Breast epithelium (tissue), 4 donors: ENCODE results near the gene RNF149. TPM values are rescaled to one million over a fixed set of nuclear protein-coding genes. Genes with fewer than 3 reads are reported as not detected.

ENCODE experiments used
- DNase-seq, 2 donors: peaks; one replicate each; pipeline ENCODE4 v3.0.0-alpha.2; 2019; ENCODE audit warnings: low spot score in 2 of 2
- H3K27ac ChIP-seq, 2 donors: fragments of 200-600 bp; sonication (generic) in 1 of 2; one replicate each; pipeline ENCODE4 v1.5.1; 2016 to 2019; ENCODE audit warnings: mild to moderate bottlenecking in 1 of 2
- H3K27me3 ChIP-seq, 2 donors: fragments of 200-600 bp; sonication (generic) in 1 of 2; one replicate each; pipeline versions ENCODE4 v1.5.1 to v1.6.0; 2017 to 2019; ENCODE audit warnings: control low read depth in 1 of 2, mild to moderate bottlenecking in 1 of 2
- H3K36me3 ChIP-seq: fragments of 200-600 bp; one replicate; pipeline ENCODE4 v1.5.1; 2019
- H3K4me1 ChIP-seq, 2 donors: fragments of 200-600 bp; sonication (generic); one replicate each; pipeline ENCODE4 v1.5.1; 2016 to 2019; ENCODE audit warnings: control low read depth in 1 of 2
- H3K4me3 ChIP-seq, 3 donors: fragments of 200-600 bp; sonication (generic); 1 replicate in 2 of 3; 2 replicates in 1 of 3; pipeline ENCODE4 v1.5.1; 2016 to 2019; ENCODE audit warnings: mild to moderate bottlenecking in 3 of 3, moderate library complexity in 2 of 3
- H3K9me3 ChIP-seq, 2 donors: fragments of 200-600 bp; sonication (generic) in 1 of 2; one replicate each; pipeline ENCODE4 v1.5.1; 2016 to 2019; ENCODE audit warnings: control low read depth in 1 of 2
- POLR2A ChIP-seq: fragments of 450-650 bp; IDR thresholded peaks from one replicate; pipeline ENCODE4 v1.6.1; 2016; ENCODE audit warnings: antibody characterized with exemption, mild to moderate bottlenecking, moderate library complexity
- POLR2AphosphoS5 ChIP-seq, 3 donors: sonication (generic); formaldehyde crosslinking; IDR thresholded peaks; one replicate each; pipeline ENCODE4 v1.6.1; 2017; ENCODE audit warnings: antibody characterized with exemption in 3 of 3
- intact Hi-C: fragments of 100-400 bp; cut with DNase I; formaldehyde crosslinking; loops from one replicate; pipeline ENCODE4 v1.15.1; 2023; ENCODE audit warnings: low total_unique reads
- total RNA-seq, 3 donors: library from RNA; depleted of rRNA; stranded (reverse); fragments of >200 nt; gene quantifications; one replicate each; pipeline ENCODE4 v1.1.0, GENCODE V29; 2016
- TF ChIP-seq, protein P1 (sequence below), 3 donors: fragments of 450-650 bp; IDR thresholded peaks; one replicate each; pipeline ENCODE4 v1.5.1; 2016 to 2017; ENCODE audit warnings: antibody characterized with exemption in 3 of 3, mild to moderate bottlenecking in 3 of 3, moderate library complexity in 3 of 3

The RNF149 gene, protein sequence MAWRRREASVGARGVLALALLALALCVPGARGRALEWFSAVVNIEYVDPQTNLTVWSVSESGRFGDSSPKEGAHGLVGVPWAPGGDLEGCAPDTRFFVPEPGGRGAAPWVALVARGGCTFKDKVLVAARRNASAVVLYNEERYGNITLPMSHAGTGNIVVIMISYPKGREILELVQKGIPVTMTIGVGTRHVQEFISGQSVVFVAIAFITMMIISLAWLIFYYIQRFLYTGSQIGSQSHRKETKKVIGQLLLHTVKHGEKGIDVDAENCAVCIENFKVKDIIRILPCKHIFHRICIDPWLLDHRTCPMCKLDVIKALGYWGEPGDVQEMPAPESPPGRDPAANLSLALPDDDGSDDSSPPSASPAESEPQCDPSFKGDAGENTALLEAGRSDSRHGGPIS
- total RNA-seq, result 100 to 1,000 TPM in 1 of 3 donors, 10 to 100 TPM in 2; 65.6 to 101 (median 75.4) TPM

DNA sequence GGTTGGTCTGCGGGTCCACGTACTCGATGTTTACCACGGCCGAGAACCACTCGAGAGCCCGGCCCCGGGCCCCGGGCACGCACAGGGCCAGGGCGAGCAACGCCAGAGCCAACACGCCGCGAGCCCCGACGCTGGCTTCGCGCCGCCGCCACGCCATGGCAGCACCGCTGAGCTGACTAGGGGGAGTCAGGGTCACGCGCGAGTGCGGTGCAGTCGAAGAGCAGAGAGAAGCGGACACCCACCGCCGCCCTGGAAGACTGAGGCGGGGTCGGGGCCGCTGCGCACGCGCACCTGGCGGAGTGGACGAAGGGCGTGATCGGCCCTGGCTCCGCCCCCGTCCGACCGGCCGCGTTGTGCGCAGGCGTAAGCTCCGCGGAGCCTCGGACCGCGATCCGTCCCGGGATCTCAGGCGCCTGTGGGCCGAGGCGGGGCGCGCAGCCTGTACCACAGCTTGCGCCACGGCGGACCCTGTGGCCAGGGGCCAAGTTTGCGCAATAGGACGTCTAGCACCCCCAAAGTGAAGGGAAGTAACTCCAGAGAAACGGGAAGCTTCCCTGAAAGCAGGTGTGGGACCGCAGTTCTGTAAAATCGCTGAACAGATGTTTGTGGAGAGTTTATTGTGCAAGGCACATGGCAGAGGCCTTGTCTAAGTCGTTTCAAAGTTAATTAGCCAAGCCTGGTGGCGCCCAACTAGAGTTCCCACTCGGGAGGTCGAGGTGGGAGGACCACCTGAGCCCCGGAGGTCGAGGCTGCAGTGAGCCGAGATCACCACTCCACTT lies at the start of gene RNF149:
TSS of gene RNF149 (minus strand) at position 270 of the 779 bp plus-strand sequence. CDS start at position 157, 113 bp downstream.
- H3K4me3 ChIP-seq, result peak within 1 kb of the TSS; percentile 84 to 90 (median 87)
- H3K4me1 ChIP-seq, result peaks cover 0 to 13% of the 10 kb centered on the region in 2 donors
- TF ChIP-seq POLR2A (peak; percentile 60), POLR2AphosphoS5 (IDR thresholded peaks at IDR 0.05) (peak; percentile 91 to 94 (median 94))
- TF ChIP-seq, protein P1, sequence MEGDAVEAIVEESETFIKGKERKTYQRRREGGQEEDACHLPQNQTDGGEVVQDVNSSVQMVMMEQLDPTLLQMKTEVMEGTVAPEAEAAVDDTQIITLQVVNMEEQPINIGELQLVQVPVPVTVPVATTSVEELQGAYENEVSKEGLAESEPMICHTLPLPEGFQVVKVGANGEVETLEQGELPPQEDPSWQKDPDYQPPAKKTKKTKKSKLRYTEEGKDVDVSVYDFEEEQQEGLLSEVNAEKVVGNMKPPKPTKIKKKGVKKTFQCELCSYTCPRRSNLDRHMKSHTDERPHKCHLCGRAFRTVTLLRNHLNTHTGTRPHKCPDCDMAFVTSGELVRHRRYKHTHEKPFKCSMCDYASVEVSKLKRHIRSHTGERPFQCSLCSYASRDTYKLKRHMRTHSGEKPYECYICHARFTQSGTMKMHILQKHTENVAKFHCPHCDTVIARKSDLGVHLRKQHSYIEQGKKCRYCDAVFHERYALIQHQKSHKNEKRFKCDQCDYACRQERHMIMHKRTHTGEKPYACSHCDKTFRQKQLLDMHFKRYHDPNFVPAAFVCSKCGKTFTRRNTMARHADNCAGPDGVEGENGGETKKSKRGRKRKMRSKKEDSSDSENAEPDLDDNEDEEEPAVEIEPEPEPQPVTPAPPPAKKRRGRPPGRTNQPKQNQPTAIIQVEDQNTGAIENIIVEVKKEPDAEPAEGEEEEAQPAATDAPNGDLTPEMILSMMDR (IDR thresholded peaks at IDR 0.05), result peak; percentile 7 to 35 (median 20)
- H3K9me3 ChIP-seq, result no peaks in the 10 kb centered on the region
- no peaks in the 10 kb centered on the region for H3K27me3 ChIP-seq
- intact Hi-C loops, result no loop called here
- H3K27ac ChIP-seq, result peak within 1 kb of the TSS; percentile 92 to 93
- H3K36me3 ChIP-seq, result no peaks in the 10 kb centered on the region
- DNase-seq, result peak; percentile 81 to 92

DNA sequence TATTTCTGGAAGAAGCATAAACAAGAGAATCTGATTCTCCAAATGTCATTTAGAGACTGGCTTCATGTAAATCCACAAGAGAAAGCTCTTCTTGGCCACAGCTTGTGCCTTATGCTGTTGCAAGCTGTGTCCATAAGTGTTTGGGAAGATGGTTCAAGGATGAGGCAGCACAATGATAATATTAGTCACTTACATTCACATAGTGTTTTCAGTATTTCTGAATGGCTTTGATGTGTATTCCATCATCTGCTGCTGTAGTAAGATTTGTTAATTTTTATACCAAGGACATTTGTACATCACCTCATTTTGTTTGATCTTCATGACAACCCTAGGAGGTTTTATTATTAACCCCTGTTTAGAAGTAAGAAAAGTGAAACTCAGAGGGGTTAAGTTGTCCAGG lies 48.9 kb upstream of the RNF149 start:
- Histone ChIP-seq H3K9me3 (no peaks in the 10 kb centered on the region), H3K4me1 (no peaks in the 10 kb centered on the region), H3K4me3 (no peak overlapping the region), H3K36me3 (no peaks in the 10 kb centered on the region), H3K27ac (no peak overlapping the region), H3K27me3 (no peaks in the 10 kb centered on the region)
- TF ChIP-seq POLR2A (no peak), POLR2AphosphoS5 (IDR thresholded peaks at IDR 0.05) (no peak)
- TF ChIP-seq, protein P1 (IDR thresholded peaks at IDR 0.05), result no peak
- intact Hi-C loops, result no loop called here
- DNase-seq, result no peak

DNA sequence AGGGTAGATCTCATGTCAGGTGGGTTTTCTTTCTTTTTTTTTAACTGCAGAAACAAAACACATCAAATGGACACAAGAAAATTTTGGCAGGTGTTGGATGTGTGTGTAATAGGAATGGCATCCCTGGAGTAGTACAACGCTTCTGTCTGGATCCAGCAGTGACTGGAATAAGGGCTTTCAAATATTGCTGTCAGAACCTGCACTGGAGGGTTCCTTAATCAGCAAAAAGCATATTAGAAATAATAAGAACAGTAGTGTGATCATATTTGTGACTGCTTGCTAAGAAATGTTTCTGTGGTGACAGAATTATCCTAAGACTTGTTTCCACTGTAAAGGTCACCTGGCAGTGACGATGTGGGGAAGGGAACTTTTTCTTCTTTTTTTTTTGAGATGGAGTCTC lies 48.0 kb upstream of the RNF149 start:
- Histone ChIP-seq H3K36me3 (no peaks in the 10 kb centered on the region), H3K9me3 (no peaks in the 10 kb centered on the region), H3K27me3 (no peaks in the 10 kb centered on the region), H3K4me1 (no peaks in the 10 kb centered on the region), H3K27ac (no peak overlapping the region), H3K4me3 (no peak overlapping the region)
- intact Hi-C loops, result no loop called here
- TF ChIP-seq POLR2A (no peak), POLR2AphosphoS5 (IDR thresholded peaks at IDR 0.05) (no peak)
- TF ChIP-seq, protein P1 (IDR thresholded peaks at IDR 0.05), result no peak
- DNase-seq, result no peak

DNA sequence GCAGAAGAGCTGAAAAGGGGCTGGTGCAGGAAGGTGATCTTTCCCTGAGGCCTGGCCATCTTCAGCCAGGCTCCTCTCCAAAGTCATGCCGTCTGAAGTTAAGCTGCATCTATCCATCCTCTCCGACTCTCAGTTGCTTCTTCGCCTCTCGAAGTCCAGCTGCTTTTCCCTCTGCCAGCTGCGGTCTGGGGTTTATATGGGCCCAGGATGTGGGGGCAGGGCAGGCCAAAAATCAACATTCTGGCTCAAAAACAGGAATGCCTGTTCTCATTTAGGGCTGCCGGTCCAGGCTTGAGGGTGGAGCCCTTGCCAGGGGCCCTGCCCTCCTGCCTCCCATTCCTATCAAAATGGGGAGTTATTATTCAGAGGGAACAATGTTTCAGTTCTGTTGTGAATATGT lies 47.6 kb upstream of the RNF149 start:
- intact Hi-C loops, result no loop called here
- no peak for DNase-seq
- Histone ChIP-seq H3K4me3 (no peak overlapping the region), H3K27ac (no peak overlapping the region), H3K36me3 (no peaks in the 10 kb centered on the region), H3K9me3 (no peaks in the 10 kb centered on the region), H3K27me3 (no peaks in the 10 kb centered on the region), H3K4me1 (no peaks in the 10 kb centered on the region)
- TF ChIP-seq POLR2A, result no peak

DNA sequence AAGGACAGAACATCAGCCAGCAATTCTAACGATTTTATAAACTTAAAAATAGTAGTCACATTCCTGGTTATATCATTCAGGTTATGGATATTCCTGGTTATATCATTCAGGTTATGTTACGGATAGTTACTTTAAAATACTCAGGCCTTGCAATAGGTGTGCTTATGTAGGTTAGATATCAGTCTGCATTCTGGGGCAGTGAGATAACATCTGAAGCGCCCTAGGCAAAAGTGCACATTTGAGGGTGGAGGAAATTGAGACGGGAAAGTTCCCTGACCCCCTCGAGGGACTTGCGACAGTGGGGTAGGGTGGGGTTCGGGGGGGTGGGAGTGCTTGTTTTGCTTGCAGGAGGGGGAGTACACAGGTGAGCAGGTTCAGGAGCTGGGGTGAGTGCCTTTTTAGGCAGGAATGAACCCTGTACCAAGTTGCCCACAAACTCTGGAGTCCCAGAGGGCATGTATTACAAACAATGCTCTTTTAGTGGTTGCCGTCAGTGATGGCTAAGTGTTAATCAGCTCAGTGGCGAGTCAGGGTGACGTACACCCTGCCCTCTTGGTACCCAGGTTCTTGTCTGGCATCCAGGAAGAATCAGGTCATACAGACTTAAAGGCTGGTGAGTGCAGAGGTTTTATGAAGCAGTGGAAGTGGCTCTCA lies 47.0 kb upstream of the RNF149 start:
- intact Hi-C loops, result no loop called here
- Histone ChIP-seq H3K4me1 (no peaks in the 10 kb centered on the region), H3K36me3 (no peaks in the 10 kb centered on the region), H3K9me3 (no peaks in the 10 kb centered on the region), H3K4me3 (no peak overlapping the region), H3K27ac (no peak overlapping the region), H3K27me3 (no peaks in the 10 kb centered on the region)
- no peak for TF ChIP-seq POLR2A
- TF ChIP-seq, protein P1 (IDR thresholded peaks at IDR 0.05), result no peak
- TF ChIP-seq POLR2AphosphoS5 (IDR thresholded peaks at IDR 0.05), result no peak
- no peak for DNase-seq
